ENCODE measurements around the gene DOK1.
"Not testable (repeated sequence)": the region's sequence is repeated elsewhere in the genome, so short reads cannot be mapped to it uniquely, and the experiment has no call there.

The DOK1 gene

GRCh38 chr2:74560591-74560990, 6.1 kb downstream of the DOK1 start:
- DNase-seq (ENCODE audit: low read depth, low spot score) = no peak
- H3K4me3 ChIP-seq (ENCODE audit: low read depth, low read length) = no peak overlapping the region
- ChIA-PET CTCF (no interaction called here), POLR2A (interaction anchor here (0.6 to 1.6 kb wide), 3 partner anchors 14 to 78 kb away, joined by 3 to 4 read pairs (median 3); no protein-coding TSS in a partner anchor)
- TF ChIP-seq CTCF (IDR thresholded peaks at IDR 0.05; ENCODE audit: insufficient read depth, low read length, missing control alignments) = no peak

GRCh38 chr2:74561022-74561421, 6.5 kb downstream of the DOK1 start:
- CTCF ChIA-PET; DNase-seq (ENCODE audit: low read depth, low spot score); H3K4me3 ChIP-seq (ENCODE audit: low read depth, low read length): not testable (repeated sequence)
- POLR2A ChIA-PET = interaction anchor here (0.8 kb wide), 1 partner anchor 79 kb away, joined by 4 read pairs; no protein-coding TSS in a partner anchor

GRCh38 chr2:74562126-74562775, 7.7 kb downstream of the DOK1 start:
- POLR2A ChIA-PET = no interaction called here
- no peak for DNase-seq (ENCODE audit: low read depth, low spot score)
- TF ChIP-seq CTCF (IDR thresholded peaks at IDR 0.05; ENCODE audit: insufficient read depth, low read length, missing control alignments) = no peak
- H3K4me3 ChIP-seq (ENCODE audit: low read depth, low read length) = no peak overlapping the region
- CTCF ChIA-PET = no interaction called here

GRCh38 chr2:74564222-74564621, 9.7 kb downstream of the DOK1 start:
- peak; percentile 86 for DNase-seq (ENCODE audit: low read depth, low spot score)
- CTCF ChIA-PET = interaction anchor here (1.0 to 1.5 kb wide), 3 partner anchors 9 to 24 kb away, joined by 4 to 5 read pairs (median 5); partner anchors contain the start of gene DOK1
- POLR2A ChIA-PET = interaction anchor here (0.6 to 2.2 kb wide), 4 partner anchors 10 to 29 kb away, joined by 3 to 29 read pairs (median 8); partner anchors contain the start of genes DOK1 and LOXL3
- H3K4me3 ChIP-seq (ENCODE audit: low read depth, low read length) = no peak overlapping the region
- no peak for TF ChIP-seq CTCF (IDR thresholded peaks at IDR 0.05; ENCODE audit: insufficient read depth, low read length, missing control alignments)

GRCh38 chr2:74566076-74566753, 11.7 kb downstream of the DOK1 start:
- no peak for DNase-seq (ENCODE audit: low read depth, low spot score)
- ChIA-PET POLR2A (interaction anchor here (1.1 to 2.5 kb wide), 3 partner anchors 10 to 83 kb away, joined by 3 to 23 read pairs (median 7); partner anchors contain the start of genes CCDC142 and TTC31), CTCF (interaction anchor here (0.7 to 15.9 kb wide), 6 partner anchors 9 to 83 kb away, joined by 3 to 204 read pairs (median 4); partner anchors contain the start of genes CCDC142 and TTC31)
- no peak overlapping the region for H3K4me3 ChIP-seq (ENCODE audit: low read depth, low read length)
- no peak for TF ChIP-seq CTCF (IDR thresholded peaks at IDR 0.05; ENCODE audit: insufficient read depth, low read length, missing control alignments)

- TF ChIP-seq CTCF (IDR thresholded peaks at IDR 0.05; ENCODE audit: insufficient read depth, low read length, missing control alignments) = no peak
- no peak overlapping the region for H3K4me3 ChIP-seq (ENCODE audit: low read depth, low read length)
- POLR2A ChIA-PET = interaction anchor here (0.7 to 2.5 kb wide), 6 partner anchors 8 to 84 kb away, joined by 3 to 23 read pairs (median 5); partner anchors contain the start of genes CCDC142, LOXL3 and TTC31
- peak; percentile 97 for DNase-seq (ENCODE audit: low read depth, low spot score)
- CTCF ChIA-PET = interaction anchor here (0.7 to 15.9 kb wide), 6 partner anchors 10 to 84 kb away, joined by 3 to 204 read pairs (median 7); partner anchors contain the start of genes CCDC142 and TTC31
These were observed 12.2 kb downstream of the DOK1 start for GRCh38 chr2:74566754-74567085.

All from AG04449 (cell line).